Body of pancreas (tissue), 4 donors: ENCODE results near the gene LRRC27. TPM values are rescaled to one million over a fixed set of nuclear protein-coding genes. Genes with fewer than 3 reads are reported as not detected.

Source experiments
- ATAC-seq: fragments of 150-250 bp; one replicate; pipeline ENCODE4 v1.9.1; 2016
- DNase-seq, 4 donors: peaks; one replicate each; pipeline ENCODE4 v3.0.0-alpha.2; 2019
- H3K27ac ChIP-seq, 4 donors: fragments of 200-600 bp; sonication (generic); 1 replicate in 3 of 4; 2 replicates in 1 of 4; pipeline versions ENCODE4 v1.5.1 to v1.6.1; 2016 to 2019; ENCODE audit warnings: mild to moderate bottlenecking in 1 of 4, mixed read lengths in 1 of 4, moderate library complexity in 1 of 4
- H3K27me3 ChIP-seq, 2 donors: fragments of 200-600 bp; sonication (generic); one replicate each; pipeline ENCODE4 v1.6.0; 2016; ENCODE audit warnings: mild to moderate bottlenecking in 1 of 2
- H3K36me3 ChIP-seq, 2 donors: fragments of 200-600 bp; sonication (generic); replicated peaks in 1 of 2; 2 replicates each; pipeline ENCODE4 v1.5.1; 2016; ENCODE audit warnings: low read depth in 2 of 2; ENCODE audit not compliant: insufficient read depth in 1 of 2
- H3K4me1 ChIP-seq: fragments of 200-600 bp; sonication (generic); one replicate; pipeline ENCODE4 v1.6.0; 2016
- H3K4me3 ChIP-seq, 2 donors: fragments of 200-600 bp; sonication (generic); 1 replicate in 1 of 2; 2 replicates in 1 of 2; pipeline ENCODE4 v1.5.1; 2016 to 2019
- H3K9me3 ChIP-seq, 3 donors: fragments of 200-600 bp; sonication (generic); 1 replicate in 2 of 3; 2 replicates in 1 of 3; pipeline ENCODE4 v1.5.1; 2016
- CTCF ChIP-seq, 7 experiments: fragments of 450-650 bp in 4 of 7; fragments of 200-600 bp in 3 of 7; sonication (generic) in 3 of 7; IDR thresholded peaks; one replicate each; pipeline ENCODE4 v1.5.1; 2016 to 2019; ENCODE audit warnings: antibody characterized with exemption in 7 of 7
- POLR2A ChIP-seq, 3 donors: fragments of 450-650 bp; IDR thresholded peaks; one replicate each; pipeline ENCODE4 v1.6.1; 2016; ENCODE audit warnings: antibody characterized with exemption in 3 of 3, mild to moderate bottlenecking in 2 of 3
- WGBS, 2 donors: methylation state at CpG; one replicate each; pipeline ENCODE4 v1.1.5; 2017; 5-methylcytosine and 5-hydroxymethylcytosine counted together
- intact Hi-C: fragments of 100-400 bp; cut with DNase I; formaldehyde crosslinking; loops from one replicate; pipeline ENCODE4 v1.15.1; 2023
- total RNA-seq, 2 donors: library from RNA; depleted of rRNA; stranded (reverse); fragments of >200 nt; gene quantifications; one replicate each; pipeline ENCODE4 v1.1.0, GENCODE V29; 2016

Gene LRRC27
- total RNA-seq, 2 donors from 2014 or later, result 6.5 to 24.7 TPM

- intact Hi-C loops, result loop anchor here (10.0 kb wide), 1 partner anchor 162 kb away; no protein-coding TSS in a partner anchor
- TF ChIP-seq POLR2A (IDR thresholded peaks at IDR 0.05) (no peak), CTCF (IDR thresholded peaks at IDR 0.05) (no peak)
- H3K36me3 ChIP-seq, result no peaks in the 10 kb centered on the region
- no peak overlapping the region for H3K27ac ChIP-seq
- peaks cover 13% of the 10 kb centered on the region for H3K4me1 ChIP-seq
- H3K4me3 ChIP-seq, result no peak overlapping the region
- WGBS, 2 donors, result 80 to 83% methylated on average over 20 to 29 of the region's 29 CpGs
- H3K9me3 ChIP-seq, result no peaks in the 10 kb centered on the region
- DNase-seq, result no peak
- ATAC-seq, result no peak
- H3K27me3 ChIP-seq, result no peaks in the 10 kb centered on the region
These were observed 29.3 kb upstream of the LRRC27 start for GRCh38 chr10:132302421-132303310.

GRCh38 chr10:132303361-132304115, 28.5 kb upstream of the LRRC27 start:
- H3K36me3 ChIP-seq, result no peaks in the 10 kb centered on the region
- DNase-seq (no peak), ATAC-seq (no peak)
- no peak overlapping the region for H3K27ac ChIP-seq
- peaks cover 14% of the 10 kb centered on the region for H3K4me1 ChIP-seq
- intact Hi-C loops, result loop anchor here (10.0 kb wide), 1 partner anchor 161 kb away; no protein-coding TSS in a partner anchor
- no peaks in the 10 kb centered on the region for H3K27me3 ChIP-seq
- WGBS, 2 donors, result 83 to 85% methylated on average over 21 of the region's 21 CpGs
- no peak overlapping the region for H3K4me3 ChIP-seq
- no peaks in the 10 kb centered on the region for H3K9me3 ChIP-seq
- TF ChIP-seq POLR2A (IDR thresholded peaks at IDR 0.05) (no peak), CTCF (IDR thresholded peaks at IDR 0.05) (no peak)

GRCh38 chr10:132304756-132305509, 27.1 kb upstream of the LRRC27 start:
- DNase-seq (no peak), ATAC-seq (no peak)
- Histone ChIP-seq H3K27me3 (no peaks in the 10 kb centered on the region), H3K4me3 (no peak overlapping the region), H3K4me1 (peaks cover 20% of the 10 kb centered on the region), H3K9me3 (no peaks in the 10 kb centered on the region), H3K27ac (no peak overlapping the region), H3K36me3 (no peaks in the 10 kb centered on the region)
- WGBS, 2 donors, result 89 to 91% methylated on average over 16 to 21 of the region's 21 CpGs
- intact Hi-C loops, result loop anchor here (10.0 kb wide), 1 partner anchor 160 kb away; no protein-coding TSS in a partner anchor
- no peak for TF ChIP-seq POLR2A (IDR thresholded peaks at IDR 0.05)
- TF ChIP-seq CTCF (IDR thresholded peaks at IDR 0.05), result no peak

- WGBS, 2 donors, result 86 to 92% methylated on average over 20 to 22 of the region's 22 CpGs
- DNase-seq (no peak), ATAC-seq (no peak)
- Histone ChIP-seq H3K27ac (no peak overlapping the region), H3K36me3 (no peaks in the 10 kb centered on the region), H3K27me3 (no peaks in the 10 kb centered on the region), H3K4me1 (peaks cover 20% of the 10 kb centered on the region), H3K9me3 (no peaks in the 10 kb centered on the region), H3K4me3 (no peak overlapping the region)
- TF ChIP-seq POLR2A (IDR thresholded peaks at IDR 0.05) (no peak), CTCF (IDR thresholded peaks at IDR 0.05) (no peak)
- intact Hi-C loops, result loop anchor here (10.0 kb wide), 1 partner anchor 159 kb away; no protein-coding TSS in a partner anchor
These were observed 26.2 kb upstream of the LRRC27 start for GRCh38 chr10:132305654-132306342.
